ENCODE results near the gene SCYGR8. TPM values are rescaled to one million over a fixed set of nuclear protein-coding genes. Genes with fewer than 3 reads are reported as not detected.

Gene SCYGR8
- total RNA-seq, 1 experiment from 2014 or later = not detected

DNA sequence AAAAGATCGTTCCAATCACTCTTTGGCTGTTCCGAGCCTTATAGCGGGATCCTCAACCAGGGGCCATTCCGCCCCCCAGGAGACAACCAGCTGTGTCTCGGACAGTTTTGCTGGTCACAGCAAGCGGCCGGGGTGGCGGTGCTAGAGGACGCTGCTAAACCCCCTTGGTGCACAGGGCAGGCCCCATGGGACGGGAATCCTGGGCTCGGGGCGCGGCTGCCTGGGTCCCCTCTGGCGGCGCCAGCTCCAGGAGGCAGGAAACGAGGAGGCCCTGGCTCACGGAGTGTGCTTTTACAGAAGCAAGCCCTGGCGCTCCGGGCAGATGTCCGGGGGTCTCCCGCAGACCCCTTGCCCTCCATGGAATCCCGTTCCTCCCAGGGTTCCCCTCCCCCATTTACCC is 22.1 kb downstream of the SCYGR8 start:
- Mint-ChIP-seq H3K36me3 (ENCODE audit: insufficient read depth, unreplicated experiment) (no peaks in the 10 kb centered on the region), H3K27ac (ENCODE audit: unreplicated experiment) (no peak overlapping the region), H3K4me3 (ENCODE audit: low read depth, unreplicated experiment) (no peak overlapping the region), H3K9me3 (ENCODE audit: low read depth, unreplicated experiment) (no peaks in the 10 kb centered on the region), H3K4me1 (ENCODE audit: low read depth, unreplicated experiment) (peaks cover 25% of the 10 kb centered on the region), H3K27me3 (ENCODE audit: unreplicated experiment) (no peaks in the 10 kb centered on the region)
- TF ChIP-seq CTCF (IDR thresholded peaks at IDR 0.05; ENCODE audit: unreplicated experiment) = no peak
- CTCF ChIA-PET = interaction anchor here (2.8 kb wide), 1 partner anchor 109 kb away, joined by 64 read pairs; no protein-coding TSS in a partner anchor
- no peak for DNase-seq
- intact Hi-C loops (cut with micrococcal nuclease; ENCODE audit: unreplicated experiment) = loop anchor here (10.0 kb wide), 1 partner anchor 213 kb away; no protein-coding TSS in a partner anchor
- no TSS peak for BruUV-seq (replicated peaks)

- H3K27ac Mint-ChIP-seq (ENCODE audit: unreplicated experiment) = no peak overlapping the region
- CTCF ChIA-PET = no interaction called here
- intact Hi-C loops (cut with micrococcal nuclease; ENCODE audit: unreplicated experiment) = no loop called here
- DNase-seq = no peak
- no peak for TF ChIP-seq CTCF (IDR thresholded peaks at IDR 0.05; ENCODE audit: unreplicated experiment)
- no peaks in the 10 kb centered on the region for H3K36me3 Mint-ChIP-seq (ENCODE audit: insufficient read depth, unreplicated experiment)
- H3K9me3 Mint-ChIP-seq (ENCODE audit: low read depth, unreplicated experiment) = no peaks in the 10 kb centered on the region
- no peak overlapping the region for H3K4me3 Mint-ChIP-seq (ENCODE audit: low read depth, unreplicated experiment)
- peaks cover 35% of the 10 kb centered on the region for H3K4me1 Mint-ChIP-seq (ENCODE audit: low read depth, unreplicated experiment)
- H3K27me3 Mint-ChIP-seq (ENCODE audit: unreplicated experiment) = no peaks in the 10 kb centered on the region
- BruUV-seq (replicated peaks) = no TSS peak
These were observed 26.5 kb downstream of the SCYGR8 start for GRCh38 chr2:227772197-227772661.

DNA sequence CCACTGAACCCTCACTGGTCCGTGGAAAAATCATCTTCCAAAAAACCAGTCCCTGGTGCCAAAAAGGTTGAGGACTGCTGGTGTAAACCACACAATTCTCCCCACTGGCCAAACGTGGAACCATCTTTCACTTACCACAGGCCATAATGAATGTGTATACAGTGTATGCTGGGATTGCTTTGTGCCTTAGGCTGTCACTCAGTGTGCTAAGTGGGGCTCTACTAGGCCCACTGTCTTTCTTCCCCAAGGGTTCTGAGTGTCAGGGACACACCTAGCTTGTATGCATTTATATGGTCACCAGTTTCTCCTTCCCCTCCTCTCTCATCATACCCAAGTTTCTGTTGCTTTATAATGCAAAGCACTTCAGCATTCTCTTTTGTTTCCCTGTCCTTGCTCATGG is 27.2 kb downstream of the SCYGR8 start:
- no peak for DNase-seq
- Mint-ChIP-seq H3K4me1 (ENCODE audit: low read depth, unreplicated experiment) (peaks cover 38% of the 10 kb centered on the region), H3K36me3 (ENCODE audit: insufficient read depth, unreplicated experiment) (no peaks in the 10 kb centered on the region), H3K27ac (ENCODE audit: unreplicated experiment) (no peak overlapping the region), H3K4me3 (ENCODE audit: low read depth, unreplicated experiment) (no peak overlapping the region), H3K9me3 (ENCODE audit: low read depth, unreplicated experiment) (no peaks in the 10 kb centered on the region), H3K27me3 (ENCODE audit: unreplicated experiment) (no peaks in the 10 kb centered on the region)
- intact Hi-C loops (cut with micrococcal nuclease; ENCODE audit: unreplicated experiment) = no loop called here
- TF ChIP-seq CTCF (IDR thresholded peaks at IDR 0.05; ENCODE audit: unreplicated experiment) = no peak
- no TSS peak for BruUV-seq (replicated peaks)
- CTCF ChIA-PET = interaction anchor here (0.7 kb wide), 1 partner anchor 152 kb away, joined by 5 read pairs; no protein-coding TSS in a partner anchor

GRCh38 chr2:227774011-227774624 is 28.4 kb downstream of the SCYGR8 start:
- DNase-seq = peak; percentile 36
- CTCF ChIA-PET = interaction anchor here (0.6 to 1.7 kb wide), 8 partner anchors 8 to 98 kb away, joined by 3 to 17 read pairs (median 4); no protein-coding TSS in a partner anchor
- no peaks in the 10 kb centered on the region for H3K36me3 Mint-ChIP-seq (ENCODE audit: insufficient read depth, unreplicated experiment)
- no peak overlapping the region for H3K4me3 Mint-ChIP-seq (ENCODE audit: low read depth, unreplicated experiment)
- no peaks in the 10 kb centered on the region for H3K27me3 Mint-ChIP-seq (ENCODE audit: unreplicated experiment)
- H3K27ac Mint-ChIP-seq (ENCODE audit: unreplicated experiment) = no peak overlapping the region
- H3K4me1 Mint-ChIP-seq (ENCODE audit: low read depth, unreplicated experiment) = peaks cover 38% of the 10 kb centered on the region
- no TSS peak for BruUV-seq (replicated peaks)
- intact Hi-C loops (cut with micrococcal nuclease; ENCODE audit: unreplicated experiment) = loop anchor here (2.0 kb wide), 3 partner anchors 45 to 111 kb away; no protein-coding TSS in a partner anchor
- TF ChIP-seq CTCF (IDR thresholded peaks at IDR 0.05; ENCODE audit: unreplicated experiment) = peak; percentile 65
- H3K9me3 Mint-ChIP-seq (ENCODE audit: low read depth, unreplicated experiment) = no peaks in the 10 kb centered on the region
